ENCODE measurements around the gene SLC4A4.

DNA sequence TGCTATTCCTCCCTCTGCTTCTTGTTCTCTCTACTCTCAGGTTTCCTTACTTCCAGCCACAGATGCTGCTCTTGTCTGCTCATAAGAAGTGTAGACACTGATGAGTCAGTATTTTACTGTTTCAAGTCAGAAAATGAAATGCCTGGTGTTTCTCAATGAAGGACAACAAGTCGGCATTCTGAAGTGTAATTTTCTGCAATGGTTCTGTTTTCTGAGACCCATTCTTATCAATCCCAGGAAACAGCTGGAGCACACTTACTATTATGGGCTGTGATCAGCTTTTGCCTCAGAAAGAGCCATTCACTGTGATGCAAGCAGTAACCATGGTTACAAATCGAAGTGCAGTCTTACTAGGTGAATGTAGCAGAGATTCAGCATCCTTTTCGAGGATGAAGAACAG lies 42.0 kb downstream of the SLC4A4 start:
- TF ChIP-seq, protein P1, sequence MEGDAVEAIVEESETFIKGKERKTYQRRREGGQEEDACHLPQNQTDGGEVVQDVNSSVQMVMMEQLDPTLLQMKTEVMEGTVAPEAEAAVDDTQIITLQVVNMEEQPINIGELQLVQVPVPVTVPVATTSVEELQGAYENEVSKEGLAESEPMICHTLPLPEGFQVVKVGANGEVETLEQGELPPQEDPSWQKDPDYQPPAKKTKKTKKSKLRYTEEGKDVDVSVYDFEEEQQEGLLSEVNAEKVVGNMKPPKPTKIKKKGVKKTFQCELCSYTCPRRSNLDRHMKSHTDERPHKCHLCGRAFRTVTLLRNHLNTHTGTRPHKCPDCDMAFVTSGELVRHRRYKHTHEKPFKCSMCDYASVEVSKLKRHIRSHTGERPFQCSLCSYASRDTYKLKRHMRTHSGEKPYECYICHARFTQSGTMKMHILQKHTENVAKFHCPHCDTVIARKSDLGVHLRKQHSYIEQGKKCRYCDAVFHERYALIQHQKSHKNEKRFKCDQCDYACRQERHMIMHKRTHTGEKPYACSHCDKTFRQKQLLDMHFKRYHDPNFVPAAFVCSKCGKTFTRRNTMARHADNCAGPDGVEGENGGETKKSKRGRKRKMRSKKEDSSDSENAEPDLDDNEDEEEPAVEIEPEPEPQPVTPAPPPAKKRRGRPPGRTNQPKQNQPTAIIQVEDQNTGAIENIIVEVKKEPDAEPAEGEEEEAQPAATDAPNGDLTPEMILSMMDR (IDR thresholded peaks at IDR 0.05; ENCODE audit: low read length), result no peak
- TF ChIP-seq EZH2 (IDR thresholded peaks at IDR 0.05; ENCODE audit: borderline replicate concordance, low read length), result no peak
